Esophagus muscularis mucosa (tissue), 4 donors: ENCODE data around the gene CREB3L2. TPM values are rescaled to one million over a fixed set of nuclear protein-coding genes. Genes with fewer than 3 reads are reported as not detected.

Source experiments
- DNase-seq: peaks from one replicate; pipeline ENCODE4 v3.0.0-alpha.2; 2017; ENCODE audit errors: extremely low spot score
- H3K27ac ChIP-seq, 4 donors: fragments of 200-600 bp; sonication (generic); replicated peaks in 1 of 4; 1 replicate in 3 of 4; 2 replicates in 1 of 4; pipeline ENCODE4 v1.5.1; 2016 to 2019; ENCODE audit warnings: mild to moderate bottlenecking in 1 of 4
- H3K27me3 ChIP-seq, 4 donors: fragments of 200-600 bp; sonication (generic); one replicate each; pipeline versions ENCODE4 v1.5.1 to v1.6.0; 2016 to 2019
- H3K36me3 ChIP-seq, 4 donors: fragments of 200-600 bp; sonication (generic); one replicate each; pipeline ENCODE4 v1.5.1; 2016 to 2019
- H3K4me1 ChIP-seq, 4 donors: fragments of 200-600 bp; sonication (generic); one replicate each; pipeline ENCODE4 v1.5.1; 2016 to 2019
- H3K4me3 ChIP-seq, 4 donors: fragments of 200-600 bp; sonication (generic); 1 replicate in 2 of 4; 2 replicates in 2 of 4; pipeline ENCODE4 v1.5.1; 2016 to 2019; ENCODE audit warnings: mild to moderate bottlenecking in 4 of 4, moderate library complexity in 1 of 4
- H3K9me3 ChIP-seq, 4 donors: fragments of 200-600 bp; sonication (generic); 1 replicate in 3 of 4; 2 replicates in 1 of 4; pipeline ENCODE4 v1.5.1; 2016 to 2019
- EP300 ChIP-seq: sonication (generic); formaldehyde crosslinking; IDR thresholded peaks from one replicate; pipeline ENCODE4 v1.6.1; 2017; ENCODE audit warnings: antibody characterized with exemption
- POLR2A ChIP-seq: fragments of 450-650 bp; IDR thresholded peaks from one replicate; pipeline ENCODE4 v1.6.1; 2017; ENCODE audit warnings: antibody characterized with exemption, moderate library complexity, mild to moderate bottlenecking, low read depth
- POLR2AphosphoS5 ChIP-seq, 2 donors: sonication (generic); formaldehyde crosslinking; IDR thresholded peaks; one replicate each; pipeline ENCODE4 v1.6.1; 2017; ENCODE audit warnings: antibody characterized with exemption in 2 of 2
- WGBS: methylation state at CpG from one replicate; pipeline ENCODE4 v1.1.5; 2018; 5-methylcytosine and 5-hydroxymethylcytosine counted together
- intact Hi-C: fragments of 100-400 bp; cut with DNase I; formaldehyde crosslinking; loops from one replicate; pipeline ENCODE4 v1.15.1; 2023
- total RNA-seq, 4 donors: library from RNA; depleted of rRNA; stranded (reverse); fragments of >200 nt; gene quantifications; one replicate each; pipeline versions ENCODE4 v1.1.0 to v1.2.1, GENCODE V29; 2016
- TF ChIP-seq, protein P1 (sequence below), 3 experiments: fragments of 200-600 bp in 2 of 3; fragments of 450-650 bp in 1 of 3; sonication (generic) in 2 of 3; IDR thresholded peaks; one replicate each; pipeline ENCODE4 v1.5.1; 2017 to 2019; ENCODE audit warnings: antibody characterized with exemption in 3 of 3, mild to moderate bottlenecking in 2 of 3, moderate library complexity in 1 of 3

Gene CREB3L2
- total RNA-seq, 4 donors from 2014 or later = 29.2 to 43.4 (median 37.1) TPM

DNA sequence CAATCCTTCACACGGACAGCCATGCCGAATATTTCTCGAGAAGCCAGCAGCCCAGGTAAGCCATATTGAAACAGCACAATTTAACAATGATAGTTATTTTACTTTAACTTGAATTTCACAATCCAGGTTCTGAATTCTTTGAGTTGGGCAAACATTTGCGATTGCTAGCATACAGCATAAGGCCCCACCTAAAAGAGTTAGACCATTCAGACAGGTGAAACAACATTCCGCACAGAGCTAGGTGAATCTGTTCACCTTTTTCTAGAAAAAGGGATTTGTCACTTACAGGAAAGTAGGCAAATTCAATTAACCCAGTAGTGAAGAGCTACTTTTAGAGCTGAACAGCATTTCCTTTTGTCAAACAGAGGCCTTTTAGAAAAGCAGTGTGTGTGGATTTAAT is 45.3 kb downstream of the CREB3L2 start:
- peaks cover 25 to 85% (median 82%) of the 10 kb centered on the region in 4 donors for H3K4me1 ChIP-seq
- intact Hi-C loops = no loop called here
- DNase-seq = no peak
- no peaks in the 10 kb centered on the region for H3K9me3 ChIP-seq
- H3K27me3 ChIP-seq = no peaks in the 10 kb centered on the region
- no peak overlapping the region for H3K4me3 ChIP-seq
- WGBS = 96% methylated on average over 5 of the region's 5 CpGs
- TF ChIP-seq POLR2A (no peak), POLR2AphosphoS5 (IDR thresholded peaks at IDR 0.05) (no peak)
- H3K36me3 ChIP-seq = no peaks in the 10 kb centered on the region
- peak overlapping the region; percentile 81 to 85 (median 82) for H3K27ac ChIP-seq

DNA sequence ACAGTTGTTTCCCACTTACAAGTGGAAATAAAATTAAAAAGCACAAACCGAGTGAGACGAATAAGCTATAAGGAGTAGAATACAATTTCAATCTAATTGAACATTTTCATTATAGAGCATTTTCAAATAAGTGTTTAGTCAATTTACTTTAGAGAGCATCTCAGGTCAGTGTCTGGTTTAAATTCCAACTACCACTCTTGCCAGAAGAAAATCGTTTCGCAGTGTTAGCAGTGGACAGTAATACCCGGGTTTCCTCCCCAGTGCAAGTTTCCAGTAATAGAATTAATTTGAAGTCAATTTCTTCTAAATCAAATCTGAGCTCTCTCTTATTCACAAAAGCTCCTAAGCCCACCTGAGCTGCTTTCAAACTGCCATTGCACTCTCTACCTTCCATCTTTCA is 45.7 kb downstream of the CREB3L2 start:
- Histone ChIP-seq H3K4me1 (peaks cover 25 to 85% (median 80%) of the 10 kb centered on the region in 4 donors), H3K27me3 (no peaks in the 10 kb centered on the region), H3K9me3 (no peaks in the 10 kb centered on the region), H3K27ac (peak overlapping the region; percentile 81 to 85 (median 82)), H3K4me3 (no peak overlapping the region), H3K36me3 (no peaks in the 10 kb centered on the region)
- intact Hi-C loops = no loop called here
- DNase-seq = no peak
- WGBS = 53% methylated on average over 5 of the region's 5 CpGs
- no peak for TF ChIP-seq POLR2AphosphoS5 (IDR thresholded peaks at IDR 0.05)
- no peak for TF ChIP-seq POLR2A
- TF ChIP-seq EP300 = no peak
- TF ChIP-seq, protein P1, sequence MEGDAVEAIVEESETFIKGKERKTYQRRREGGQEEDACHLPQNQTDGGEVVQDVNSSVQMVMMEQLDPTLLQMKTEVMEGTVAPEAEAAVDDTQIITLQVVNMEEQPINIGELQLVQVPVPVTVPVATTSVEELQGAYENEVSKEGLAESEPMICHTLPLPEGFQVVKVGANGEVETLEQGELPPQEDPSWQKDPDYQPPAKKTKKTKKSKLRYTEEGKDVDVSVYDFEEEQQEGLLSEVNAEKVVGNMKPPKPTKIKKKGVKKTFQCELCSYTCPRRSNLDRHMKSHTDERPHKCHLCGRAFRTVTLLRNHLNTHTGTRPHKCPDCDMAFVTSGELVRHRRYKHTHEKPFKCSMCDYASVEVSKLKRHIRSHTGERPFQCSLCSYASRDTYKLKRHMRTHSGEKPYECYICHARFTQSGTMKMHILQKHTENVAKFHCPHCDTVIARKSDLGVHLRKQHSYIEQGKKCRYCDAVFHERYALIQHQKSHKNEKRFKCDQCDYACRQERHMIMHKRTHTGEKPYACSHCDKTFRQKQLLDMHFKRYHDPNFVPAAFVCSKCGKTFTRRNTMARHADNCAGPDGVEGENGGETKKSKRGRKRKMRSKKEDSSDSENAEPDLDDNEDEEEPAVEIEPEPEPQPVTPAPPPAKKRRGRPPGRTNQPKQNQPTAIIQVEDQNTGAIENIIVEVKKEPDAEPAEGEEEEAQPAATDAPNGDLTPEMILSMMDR (IDR thresholded peaks at IDR 0.05) = no peak

DNA sequence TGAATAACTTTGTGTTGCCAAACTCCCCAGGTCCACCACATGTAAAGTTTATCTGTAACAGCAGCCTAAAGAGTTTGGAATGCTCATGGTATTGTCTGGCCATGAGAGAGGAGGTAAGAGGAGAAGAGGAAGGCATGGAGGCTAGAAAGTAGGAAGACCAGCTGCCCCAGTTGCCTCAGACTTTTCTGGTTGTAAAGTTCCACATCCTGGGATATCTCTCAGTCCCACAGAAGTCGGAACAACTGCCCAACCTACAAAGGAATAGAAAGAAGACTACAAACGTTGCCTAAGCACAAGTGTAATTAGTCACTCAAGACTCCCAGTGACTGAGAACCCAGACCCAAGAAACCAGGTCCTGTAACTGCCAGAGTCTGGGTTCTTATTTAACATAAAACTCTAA is 47.3 kb downstream of the CREB3L2 start:
- no peak overlapping the region for H3K4me3 ChIP-seq
- intact Hi-C loops = no loop called here
- H3K36me3 ChIP-seq = no peaks in the 10 kb centered on the region
- peak overlapping the region; percentile 81 to 85 (median 82) for H3K27ac ChIP-seq
- H3K4me1 ChIP-seq = peaks cover 25 to 84% (median 77%) of the 10 kb centered on the region in 4 donors
- 38% methylated on average over 2 of the region's 2 CpGs for WGBS
- TF ChIP-seq POLR2AphosphoS5 (IDR thresholded peaks at IDR 0.05) (no peak), EP300 (no peak), POLR2A (no peak)
- TF ChIP-seq, protein P1 (IDR thresholded peaks at IDR 0.05) = no peak
- no peak for DNase-seq
- H3K27me3 ChIP-seq = no peaks in the 10 kb centered on the region
- no peaks in the 10 kb centered on the region for H3K9me3 ChIP-seq

DNA sequence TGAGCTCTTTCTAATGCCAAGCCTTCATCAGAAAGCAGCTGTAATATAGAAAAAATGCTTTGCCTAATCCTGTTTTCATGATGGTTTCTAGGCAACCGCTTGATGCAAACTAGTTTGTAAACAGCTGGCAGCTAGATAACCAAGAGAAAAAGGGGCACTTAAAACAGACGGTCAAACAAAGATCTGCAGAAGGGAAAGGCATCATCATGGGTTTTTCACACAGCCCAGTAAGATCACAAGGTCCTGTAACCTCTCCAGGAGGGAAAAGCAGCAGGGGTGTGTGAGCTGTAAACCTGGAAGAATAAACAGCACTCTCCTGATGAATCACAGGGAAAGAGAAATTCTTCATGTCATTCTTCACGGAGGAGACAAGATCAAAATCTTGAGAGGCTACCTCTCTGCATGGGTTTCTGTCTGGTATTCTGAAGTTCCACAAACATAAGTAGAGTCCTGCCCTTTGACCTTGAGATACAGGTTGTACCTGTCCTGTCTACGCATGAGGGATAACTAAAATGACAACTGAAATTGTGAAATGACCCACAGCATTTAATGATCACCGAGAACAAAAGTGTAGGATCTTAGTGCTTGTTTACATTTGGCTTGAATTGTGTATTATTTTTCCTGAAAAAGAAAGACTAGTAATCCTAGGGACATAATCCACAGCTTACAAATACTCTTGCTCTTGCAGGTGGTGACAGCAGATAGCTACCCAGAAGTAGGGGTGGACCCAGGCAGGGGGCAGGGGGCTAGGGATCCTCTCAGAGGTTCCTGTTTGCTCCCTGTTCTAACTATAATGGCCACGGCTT is 48.0 kb downstream of the CREB3L2 start:
- Histone ChIP-seq H3K36me3 (no peaks in the 10 kb centered on the region), H3K4me1 (peaks cover 28 to 85% (median 74%) of the 10 kb centered on the region in 4 donors), H3K27ac (peak overlapping the region; percentile 81 to 85 (median 82)), H3K4me3 (no peak overlapping the region), H3K9me3 (no peaks in the 10 kb centered on the region), H3K27me3 (no peaks in the 10 kb centered on the region)
- intact Hi-C loops = no loop called here
- 29% methylated on average over 6 of the region's 6 CpGs for WGBS
- DNase-seq = no peak
- TF ChIP-seq POLR2A (no peak), EP300 (no peak), POLR2AphosphoS5 (IDR thresholded peaks at IDR 0.05) (no peak)
- TF ChIP-seq, protein P1 (IDR thresholded peaks at IDR 0.05) = no peak

DNA sequence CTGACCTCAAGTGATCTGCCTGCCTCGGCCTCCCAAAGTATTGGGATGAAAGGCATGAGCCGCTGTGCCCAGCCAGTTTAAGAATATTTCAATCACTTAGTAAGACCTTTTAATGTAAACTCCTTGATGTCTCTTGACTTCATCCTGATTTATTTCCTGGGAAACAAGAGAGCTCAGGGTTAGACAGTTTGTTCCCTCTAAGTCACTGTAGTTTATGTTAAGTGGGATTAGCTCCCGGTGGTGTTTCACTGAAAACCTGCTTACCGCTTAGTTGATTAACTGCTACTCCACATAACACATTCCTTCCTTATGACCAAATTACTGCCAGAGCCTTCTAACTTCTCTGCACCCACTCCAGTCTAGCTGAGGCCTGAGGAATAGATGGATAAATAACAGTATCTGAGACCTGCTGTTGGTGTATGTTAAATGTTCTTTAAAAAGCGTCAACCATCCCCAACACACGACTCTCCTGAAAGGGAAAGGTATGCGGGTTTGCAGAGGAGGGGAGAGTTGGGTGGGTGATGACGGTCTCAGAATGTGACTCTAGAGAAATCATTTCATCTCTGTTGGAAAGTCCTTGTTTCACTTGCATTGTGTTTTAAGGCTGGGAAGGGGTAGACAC is 48.7 kb downstream of the CREB3L2 start:
- H3K9me3 ChIP-seq = no peaks in the 10 kb centered on the region
- 33% methylated on average over 8 of the region's 8 CpGs for WGBS
- H3K36me3 ChIP-seq = no peaks in the 10 kb centered on the region
- H3K27ac ChIP-seq = peak overlapping the region; percentile 81 to 85 (median 82)
- TF ChIP-seq, protein P1 (IDR thresholded peaks at IDR 0.05) = no peak
- TF ChIP-seq EP300 = peak; percentile 77
- peak; percentile 55 to 79 for TF ChIP-seq POLR2AphosphoS5 (IDR thresholded peaks at IDR 0.05)
- H3K4me3 ChIP-seq = no peak overlapping the region
- intact Hi-C loops = no loop called here
- H3K27me3 ChIP-seq = no peaks in the 10 kb centered on the region
- DNase-seq = no peak
- peaks cover 29 to 83% (median 70%) of the 10 kb centered on the region in 4 donors for H3K4me1 ChIP-seq
